ENCODE data around the gene GAGE12J.
"Not testable (repeated sequence)": the region's sequence is repeated elsewhere in the genome, so short reads cannot be mapped to it uniquely, and the experiment has no call there.

Gene GAGE12J

DNA sequence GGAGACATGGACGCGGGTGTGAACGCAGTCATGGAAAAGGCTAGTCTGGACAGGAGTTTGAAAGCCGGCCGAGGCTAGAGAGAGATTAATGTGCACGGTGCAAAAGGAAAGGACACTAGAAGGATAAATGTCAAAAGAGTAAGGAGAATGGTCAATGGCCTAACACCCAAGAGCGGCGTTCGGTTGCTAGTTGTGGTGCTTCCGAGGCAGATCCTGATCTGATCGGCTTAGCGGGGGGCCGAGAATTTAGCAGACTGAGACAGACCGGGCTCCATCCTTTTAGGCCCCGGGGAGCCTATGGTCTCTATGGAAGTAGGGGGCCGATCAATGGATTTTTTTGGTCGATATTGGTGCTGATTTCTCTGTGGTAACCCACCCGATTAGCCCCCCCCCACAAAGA is 11.5 kb upstream of the GAGE12J start:
- DNase-seq (ENCODE audit: low read depth in 2 of 2) = no peak

DNA sequence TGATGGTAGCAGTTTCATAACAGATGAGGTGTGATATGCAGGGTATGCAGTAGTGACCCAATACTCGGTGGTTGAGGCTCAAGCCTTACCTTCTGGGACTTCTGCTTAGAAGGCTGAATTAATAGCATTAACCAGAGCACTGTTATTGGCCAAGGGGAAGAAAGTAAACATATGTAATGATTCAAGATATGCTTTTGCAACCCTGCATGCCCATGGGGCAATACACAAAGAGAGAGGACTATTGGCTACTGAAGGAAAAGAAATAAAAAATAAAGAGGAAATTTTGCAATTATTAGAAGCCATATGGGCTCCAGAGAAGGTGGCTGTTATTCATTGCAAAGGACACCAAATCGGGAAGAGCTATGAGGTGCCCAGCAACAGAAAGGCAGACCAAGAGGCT is 9.7 kb upstream of the GAGE12J start:
- DNase-seq (ENCODE audit: low read depth in 2 of 2) = no peak

DNA sequence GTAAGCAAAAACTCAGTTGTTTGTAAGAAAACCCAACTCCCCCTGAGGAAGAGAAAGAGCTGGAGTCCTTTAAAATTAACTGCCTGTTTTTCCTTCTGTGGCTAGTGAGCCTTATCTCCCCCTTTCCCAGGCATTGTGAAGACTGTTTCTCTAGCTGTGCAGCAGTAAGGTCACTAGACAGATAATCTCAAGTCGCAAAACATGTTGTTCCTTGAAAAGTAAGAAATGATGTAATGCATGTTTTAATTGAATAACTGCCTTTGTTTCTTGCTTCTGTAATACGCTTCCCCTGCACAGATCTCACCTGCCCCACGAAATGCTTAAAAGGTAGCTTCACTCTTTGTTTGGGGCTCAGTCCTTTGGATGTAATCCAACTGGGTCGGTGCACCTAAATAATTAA is 5.8 kb upstream of the GAGE12J start:
- no peak for DNase-seq (ENCODE audit: low read depth in 2 of 2)

DNA sequence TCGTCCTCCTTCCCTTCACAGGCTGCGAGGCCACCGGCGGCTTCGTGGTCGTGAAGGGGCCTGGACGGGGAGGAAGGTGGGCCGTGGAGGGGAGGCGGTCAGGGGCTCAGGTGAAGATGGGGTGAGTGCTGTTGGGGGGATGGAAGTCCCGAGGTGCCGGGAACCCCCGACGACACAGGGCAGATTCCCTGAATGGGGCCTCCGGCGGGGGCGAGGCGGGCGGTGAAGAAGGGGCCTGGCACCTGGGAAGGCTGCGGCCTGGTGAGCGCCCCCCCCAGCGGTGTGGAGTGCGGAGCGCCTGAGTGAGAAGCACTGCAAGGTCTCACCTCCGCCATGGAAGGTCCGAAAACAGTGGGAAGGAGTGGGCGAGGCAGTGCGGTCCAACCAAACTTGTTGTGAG is 429 bp downstream of the GAGE12J start:
- not testable (repeated sequence) for DNase-seq (ENCODE audit: low read depth in 2 of 2)

DNA sequence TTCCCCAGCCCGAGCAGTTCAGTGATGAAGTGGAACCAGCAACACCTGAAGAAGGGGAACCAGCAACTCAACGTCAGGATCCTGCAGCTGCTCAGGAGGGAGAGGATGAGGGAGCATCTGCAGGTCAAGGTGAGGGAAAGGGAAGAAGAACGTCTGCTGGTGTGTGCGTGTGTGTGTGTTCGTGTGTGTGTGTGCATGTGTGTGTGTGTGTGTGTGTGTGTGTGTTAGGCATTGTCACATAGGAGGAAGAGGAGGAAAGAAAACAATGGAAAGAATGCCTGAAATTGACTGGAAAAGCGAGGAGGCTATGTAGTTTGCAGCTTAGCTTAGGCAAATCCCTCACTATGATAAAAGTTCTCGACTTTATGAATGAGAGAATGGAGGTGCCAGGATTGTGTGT is 1.9 kb downstream of the GAGE12J start:
- not testable (repeated sequence) for DNase-seq (ENCODE audit: low read depth in 2 of 2)

DNA sequence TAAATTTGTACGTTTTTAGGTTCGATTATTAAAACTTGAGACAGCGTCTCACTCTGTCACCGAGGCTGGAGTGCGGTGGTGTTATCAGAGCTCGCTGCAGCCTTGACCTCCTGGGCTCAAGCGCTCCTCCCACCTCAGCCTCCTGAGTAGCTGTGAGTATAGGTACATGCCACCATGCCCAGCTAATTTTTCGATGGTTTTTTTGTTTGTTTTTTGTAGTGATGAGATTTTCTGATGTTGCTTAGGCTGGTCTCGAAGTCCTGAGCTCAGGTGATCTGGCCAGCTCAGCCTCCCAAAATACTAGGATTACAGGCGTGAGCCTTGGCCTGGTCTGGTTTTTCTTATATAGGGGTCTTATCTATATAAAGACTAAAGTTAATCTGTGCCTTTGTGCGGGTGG is 8.6 kb downstream of the GAGE12J start:
- DNase-seq (ENCODE audit: low read depth in 2 of 2) = not testable (repeated sequence)

DNA sequence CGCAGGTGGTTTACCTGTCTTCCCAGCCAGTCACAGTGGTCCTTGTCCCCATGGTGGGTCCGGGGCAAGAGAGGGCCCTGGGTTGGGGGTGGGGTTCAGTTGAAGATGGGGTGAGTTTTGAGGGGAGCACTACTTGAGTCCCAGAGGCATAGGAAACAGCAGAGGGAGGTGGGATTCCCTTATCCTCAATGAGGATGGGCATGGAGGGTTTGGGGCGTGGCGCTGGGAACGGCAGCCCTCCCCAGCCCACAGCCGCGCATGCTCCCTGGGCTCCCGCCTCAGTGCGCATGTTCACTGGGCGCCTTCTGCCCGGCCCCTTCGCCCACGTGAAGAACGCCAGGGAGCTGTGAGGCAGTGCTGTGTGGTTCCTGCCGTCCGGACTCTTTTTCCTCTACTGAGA is 9.4 kb downstream of the GAGE12J start, which contains the start of gene GAGE13:
TSS of gene GAGE13 (plus strand) at position 301 of the 400 bp plus-strand sequence. CDS start 1,156 bp downstream, outside the sequence.
- DNase-seq (ENCODE audit: low read depth in 2 of 2) = not testable (repeated sequence)

DNA sequence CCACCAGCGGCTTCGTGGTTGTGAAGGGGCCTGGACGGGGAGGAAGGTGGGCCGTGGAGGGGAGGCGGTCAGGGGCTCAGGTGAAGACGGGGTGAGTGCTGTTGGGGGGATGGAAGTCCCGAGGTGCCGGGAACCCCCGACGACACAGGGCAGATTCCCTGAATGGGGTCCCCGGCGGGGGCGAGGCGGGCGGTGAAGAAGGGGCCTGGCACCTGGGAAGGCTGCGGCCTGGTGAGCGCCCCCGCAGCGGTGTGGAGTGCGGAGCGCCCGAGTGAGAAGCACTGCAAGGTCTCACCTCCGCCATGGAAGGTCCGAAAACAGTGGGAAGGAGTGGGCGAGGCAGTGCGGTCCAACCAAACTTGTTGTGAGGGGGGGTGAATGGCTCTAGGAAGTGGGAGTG is 10.0 kb downstream of the GAGE12J start:
- DNase-seq (ENCODE audit: low read depth in 2 of 2) = peak in 1 of 2 donors; percentile 23

DNA sequence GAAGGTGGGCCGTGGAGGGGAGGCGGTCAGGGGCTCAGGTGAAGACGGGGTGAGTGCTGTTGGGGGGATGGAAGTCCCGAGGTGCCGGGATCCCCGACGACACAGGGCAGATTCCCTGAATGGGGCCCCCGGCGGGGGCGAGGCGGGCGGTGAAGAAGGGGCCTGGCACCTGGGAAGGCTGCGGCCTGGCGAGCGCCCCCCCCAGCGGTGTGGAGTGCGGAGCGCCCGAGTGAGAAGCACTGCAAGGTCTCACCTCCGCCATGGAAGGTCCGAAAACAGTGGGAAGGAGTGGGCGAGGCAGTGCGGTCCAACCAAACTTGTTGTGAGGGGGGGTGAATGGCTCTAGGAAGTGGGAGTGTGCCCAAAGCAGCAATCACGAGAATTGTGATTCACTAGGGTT is 19.6 kb downstream of the GAGE12J start:
- not testable (repeated sequence) for DNase-seq (ENCODE audit: low read depth in 2 of 2)

DNA sequence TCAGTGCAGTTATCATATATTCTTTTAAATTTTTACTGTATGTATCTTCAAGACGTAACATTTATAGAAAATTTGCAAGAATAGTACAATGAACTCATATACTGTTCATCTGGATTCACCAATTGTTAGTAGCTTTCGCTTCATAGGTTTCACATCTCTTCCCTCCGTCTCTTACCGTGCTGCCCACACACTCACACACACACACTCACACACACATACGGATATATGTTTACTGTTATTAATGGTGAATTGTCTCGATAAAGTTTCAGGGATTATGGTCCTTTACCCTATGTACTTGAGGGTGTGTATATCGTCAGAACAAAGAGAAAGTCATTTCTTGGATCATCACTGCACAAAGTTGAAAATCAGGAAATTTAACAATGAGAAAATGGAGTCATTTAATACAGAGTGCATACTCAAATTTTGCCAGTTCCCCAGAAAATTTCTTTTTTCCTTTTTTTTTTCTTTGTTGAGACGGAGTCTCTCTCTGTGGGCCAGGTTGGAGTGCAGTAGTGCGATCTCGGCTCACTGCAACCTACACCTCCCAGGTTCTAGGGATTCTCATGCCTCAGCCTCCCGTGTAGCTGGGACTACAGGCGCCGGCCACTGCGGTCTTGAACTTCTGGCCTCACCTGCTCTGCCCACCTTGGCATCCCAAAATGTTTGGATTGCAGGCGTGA is 22.8 kb downstream of the GAGE12J start:
- not testable (repeated sequence) for DNase-seq (ENCODE audit: low read depth in 2 of 2)

DNA sequence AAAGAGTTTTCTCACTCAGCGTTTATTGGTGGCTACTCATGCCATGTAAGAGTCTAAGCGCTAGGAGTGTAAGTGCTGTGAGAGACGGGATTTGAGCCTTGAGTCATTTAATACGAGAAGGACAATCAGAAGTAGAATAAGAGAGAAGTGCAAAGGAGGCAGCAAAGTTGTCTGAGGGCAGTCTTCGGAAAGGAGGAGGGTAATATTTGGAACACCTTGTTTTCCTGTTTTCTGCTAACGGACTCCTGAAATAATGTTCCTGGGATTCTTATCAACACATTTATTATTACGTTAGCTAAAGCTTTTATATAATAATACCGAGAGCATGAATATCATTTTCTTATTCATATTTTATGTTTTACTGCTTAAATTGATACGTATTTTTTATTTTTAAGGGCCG is 23.6 kb downstream of the GAGE12J start:
- not testable (repeated sequence) for DNase-seq (ENCODE audit: low read depth in 2 of 2)

DNA sequence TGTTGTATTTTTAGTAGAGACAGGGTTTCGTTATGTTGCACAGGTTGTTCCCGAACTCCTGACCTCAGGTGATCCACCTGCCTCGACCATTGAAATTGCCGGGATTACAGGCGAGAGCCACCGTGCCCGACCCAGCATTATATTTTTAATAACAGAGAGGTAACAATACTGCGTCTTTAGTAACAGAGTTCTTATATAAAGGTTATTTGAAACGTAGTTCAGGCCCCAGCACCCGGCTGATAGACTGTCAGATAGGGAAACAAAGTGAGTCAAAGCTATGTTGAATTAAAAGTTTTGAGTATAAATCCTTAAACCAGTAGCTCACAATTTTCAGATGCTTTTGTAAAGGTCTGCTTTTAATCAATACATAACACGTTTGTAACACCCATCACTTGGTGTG is 24.3 kb downstream of the GAGE12J start:
- DNase-seq (ENCODE audit: low read depth in 2 of 2) = not testable (repeated sequence)

All from stimulated activated CD8-positive, alpha-beta memory T cell treated with anti-CD3 and anti-CD28 coated beads, Interleukin-15, amount 100 ng/mL, for 4 hours (primary cell).